ENCODE data around the gene RPL32. TPM values are rescaled to one million over a fixed set of nuclear protein-coding genes. Genes with fewer than 3 reads are reported as not detected.
A peak's percentile ranks its signal among the peaks of the same experiment; 100 is the strongest.

Gene RPL32
- total and polyA plus RNA-seq, 9 of the 15 experiments (the other 6 are each of a cell fraction or from before 2014, with no cell fraction given): 2,738 to 6,200 (median 4,286) TPM

GRCh38 chr3:12810013-12810780, 31.2 kb downstream of the RPL32 start (continued):
- TF ChIP-seq NFIX (CRISPR knock-in tag; IDR thresholded peaks at IDR 0.05; ENCODE audit: low read depth): no peak
- TF ChIP-seq KDM2B (CRISPR knock-in tag; IDR thresholded peaks at IDR 0.05): peak; percentile 85
- peak in 1 of 2 experiments; percentile 74; a peak in 1 of 4 replicates for TF ChIP-seq NONO (IDR thresholded peaks at IDR 0.05; ENCODE audit: low read depth in 2 of 2, low read length in 1 of 2)
- no peak for TF ChIP-seq KDM1A (IDR thresholded peaks at IDR 0.05)
- TF ChIP-seq MTA3 (IDR thresholded peaks at IDR 0.05; ENCODE audit: borderline replicate concordance): peak; percentile 85; the same call in 1 of the 2 replicates
- TF ChIP-seq CEBPB (tag; IDR thresholded peaks at IDR 0.05): no peak
- no peak for TF ChIP-seq ZNF696 (CRISPR knock-in tag; conservative IDR thresholded peaks at IDR 0.05)
- TF ChIP-seq EP400 (IDR thresholded peaks at IDR 0.05): no peak
- peak; percentile 98 for TF ChIP-seq SP1 (CRISPR knock-in tag; IDR thresholded peaks at IDR 0.05)
- TF ChIP-seq XRCC3 (IDR thresholded peaks at IDR 0.05): no peak
- TF ChIP-seq ZNF785 (CRISPR knock-in tag; IDR thresholded peaks at IDR 0.05): no peak
- peak; percentile 51 to 74 for TF ChIP-seq E2F6 (IDR thresholded peaks at IDR 0.05; ENCODE audit: borderline replicate concordance in 1 of 2, extremely low read depth in 1 of 2, insufficient read depth in 1 of 2, insufficient read length in 1 of 2, low read depth in 1 of 2, low read length in 1 of 2, poor library complexity in 1 of 2, severe bottlenecking in 1 of 2)
- peak; percentile 71 for TF ChIP-seq POLR2G (IDR thresholded peaks at IDR 0.05; ENCODE audit: low read depth, low read length)
- no peak for TF ChIP-seq ZNF3 (CRISPR knock-in tag; IDR thresholded peaks at IDR 0.05)
- TF ChIP-seq NR2C2 (CRISPR knock-in tag; IDR thresholded peaks at IDR 0.05): 0 out of 2 replicates have a peak, but pooled peaks have one; percentile 21
- no peak for TF ChIP-seq NR2C2 (tag; IDR thresholded peaks at IDR 0.05)
- peak; percentile 61 for TF ChIP-seq RBBP5 (IDR thresholded peaks at IDR 0.05; ENCODE audit: borderline replicate concordance, insufficient read depth, low read length, poor library complexity, severe bottlenecking)
- TF ChIP-seq MAZ (CRISPR knock-in tag; conservative IDR thresholded peaks at IDR 0.05 in 1 of 2, IDR thresholded peaks at IDR 0.05 in 1 of 2): peak; percentile 65 to 96
- TF ChIP-seq ZBTB49 (CRISPR knock-in tag; IDR thresholded peaks at IDR 0.05; ENCODE audit: borderline replicate concordance): no peak
- no peak for TF ChIP-seq ZSCAN29 (IDR thresholded peaks at IDR 0.05)
- peak; percentile 69; the same call in 1 of the 2 replicates for TF ChIP-seq SIN3B (IDR thresholded peaks at IDR 0.05; ENCODE audit: low read depth)
- no peak for TF ChIP-seq NFE2 (IDR thresholded peaks at IDR 0.05; ENCODE audit: low read depth)
- TF ChIP-seq HEY1 (CRISPR knock-in tag; IDR thresholded peaks at IDR 0.05; ENCODE audit: borderline replicate concordance): no peak
